AG08395 (cell line): ENCODE measurements around the gene NOM1.

Source experiments
- DNase-seq: peaks from one replicate; pipeline ENCODE4 v3.0.0; 2012; ENCODE audit warnings: mixed read lengths, low spot score

Gene NOM1

GRCh38 chr7:156985101-156985992 is 35.8 kb downstream of the NOM1 start:
- no peak for DNase-seq

GRCh38 chr7:156986378-156986777 is 36.9 kb downstream of the NOM1 start:
- no peak for DNase-seq

GRCh38 chr7:156988343-156989185 is 39.1 kb downstream of the NOM1 start:
- DNase-seq: no peak

- DNase-seq: no peak
Observed at GRCh38 chr7:156989766-156990535, 40.4 kb downstream of the NOM1 start.

- no peak for DNase-seq
Observed at GRCh38 chr7:156993021-156993924, 43.8 kb downstream of the NOM1 start.

- no peak for DNase-seq
Observed at GRCh38 chr7:156993925-156994235, 44.4 kb downstream of the NOM1 start.

GRCh38 chr7:156994417-156994816 is 44.9 kb downstream of the NOM1 start:
- DNase-seq: no peak

- DNase-seq: no peak
Observed at GRCh38 chr7:156998988-156999957, 49.8 kb downstream of the NOM1 start.

GRCh38 chr7:156999958-157000726 is 50.6 kb downstream of the NOM1 start:
- DNase-seq: no peak

- no peak for DNase-seq
Observed at GRCh38 chr7:157000741-157001653, 51.5 kb downstream of the NOM1 start.

- DNase-seq: no peak
Observed at GRCh38 chr7:157001920-157002818, 52.7 kb downstream of the NOM1 start.

GRCh38 chr7:157002819-157003421 is 53.4 kb downstream of the NOM1 start:
- DNase-seq: no peak

GRCh38 chr7:157003445-157003755 is 53.9 kb downstream of the NOM1 start:
- no peak for DNase-seq

GRCh38 chr7:157003756-157004520 is 54.4 kb downstream of the NOM1 start:
- DNase-seq: peak; percentile 52

GRCh38 chr7:157004521-157005455 is 55.3 kb downstream of the NOM1 start:
- DNase-seq: no peak
